PC-9 (cell line): ENCODE results near the gene ARL4A.

Experiments
- EZH2 ChIP-seq: fragments of 200-600 bp; sonication (generic); IDR thresholded peaks from 2 replicates; pipeline ENCODE4 v1.8.0; 2017; ENCODE audit warnings: antibody characterized with exemption, low read depth
- TF ChIP-seq, protein P1 (sequence below): fragments of 200-600 bp; sonication (generic); conservative IDR thresholded peaks from 2 replicates; pipeline ENCODE4 v1.6.1; 2017; ENCODE audit warnings: mixed run types, antibody characterized with exemption, mild to moderate bottlenecking, moderate library complexity

DNA sequence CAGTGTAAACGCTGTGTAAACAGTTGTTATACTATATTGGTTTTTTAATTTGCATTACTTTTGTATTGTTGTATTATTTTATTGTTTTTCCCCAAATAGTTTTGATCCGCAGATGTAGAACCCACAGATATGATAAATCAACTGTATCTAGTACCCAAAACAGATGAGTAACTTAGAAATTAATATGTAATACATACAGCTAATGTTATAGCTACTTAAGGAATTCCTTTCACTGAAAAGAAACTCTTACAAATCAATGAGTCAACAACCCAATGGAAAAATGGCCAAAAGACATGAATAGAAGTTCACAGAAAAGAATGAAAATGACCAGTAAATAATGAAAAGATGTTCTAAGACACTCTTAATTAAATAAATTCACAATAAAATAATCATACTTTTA lies 32.3 kb upstream of the ARL4A start:
- TF ChIP-seq, protein P1, sequence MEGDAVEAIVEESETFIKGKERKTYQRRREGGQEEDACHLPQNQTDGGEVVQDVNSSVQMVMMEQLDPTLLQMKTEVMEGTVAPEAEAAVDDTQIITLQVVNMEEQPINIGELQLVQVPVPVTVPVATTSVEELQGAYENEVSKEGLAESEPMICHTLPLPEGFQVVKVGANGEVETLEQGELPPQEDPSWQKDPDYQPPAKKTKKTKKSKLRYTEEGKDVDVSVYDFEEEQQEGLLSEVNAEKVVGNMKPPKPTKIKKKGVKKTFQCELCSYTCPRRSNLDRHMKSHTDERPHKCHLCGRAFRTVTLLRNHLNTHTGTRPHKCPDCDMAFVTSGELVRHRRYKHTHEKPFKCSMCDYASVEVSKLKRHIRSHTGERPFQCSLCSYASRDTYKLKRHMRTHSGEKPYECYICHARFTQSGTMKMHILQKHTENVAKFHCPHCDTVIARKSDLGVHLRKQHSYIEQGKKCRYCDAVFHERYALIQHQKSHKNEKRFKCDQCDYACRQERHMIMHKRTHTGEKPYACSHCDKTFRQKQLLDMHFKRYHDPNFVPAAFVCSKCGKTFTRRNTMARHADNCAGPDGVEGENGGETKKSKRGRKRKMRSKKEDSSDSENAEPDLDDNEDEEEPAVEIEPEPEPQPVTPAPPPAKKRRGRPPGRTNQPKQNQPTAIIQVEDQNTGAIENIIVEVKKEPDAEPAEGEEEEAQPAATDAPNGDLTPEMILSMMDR, result no peak
- TF ChIP-seq EZH2, result no peak
